Bladder microvascular endothelial cell (primary cell): ENCODE measurements around the gene ALPL. TPM values are rescaled to one million over a fixed set of nuclear protein-coding genes. Genes with fewer than 3 reads are reported as not detected.

Source experiments
- total RNA-seq: library from RNA; depleted of rRNA; stranded (reverse); fragments of >200 nt; gene quantifications from 2 replicates; pipeline ENCODE4 v1.2.3, GENCODE V29; 2014

Gene ALPL
- total RNA-seq: 0.31 and 0.32 TPM in 2 replicates

GRCh38 chr1:21509351-21510112, at the start of gene ALPL:
Gene ALPL (plus strand): TSS chr1:21509423. CDS start chr1:21554082, 44,659 bp downstream.

Other genes starting within 250 kb of the ALPL start
- gene ECE1, start 219.0 kb upstream of the ALPL start, total RNA-seq: 217 and 308 TPM in 2 replicates
- 1.6 and 4.4 TPM in 2 replicates for gene NBPF3, start 69.3 kb upstream of the ALPL start, total RNA-seq
- gene RAP1GAP, start 159.9 kb downstream of the ALPL start, total RNA-seq: under 0.01 and 0.31 TPM in 2 replicates